GM23338 (cell line): ENCODE data around the gene GLI3.

Experiments used
- CREB1 ChIP-seq: fragments of 250-450 bp; sonication (Bioruptor Pico); IDR thresholded peaks from 2 replicates; pipeline ENCODE4 v1.5.0; 2020; ENCODE audit warnings: low read depth, mild to moderate bottlenecking, moderate library complexity
- CTCF ChIP-seq, 2 experiments: fragments of 200-600 bp in 1 of 2; sonication (generic) in 1 of 2; conservative IDR thresholded peaks; 2 replicates each; pipeline versions ENCODE4 v1.5.1 to v1.6.1; 2016 to 2017; ENCODE audit warnings: antibody characterized with exemption in 2 of 2, low read depth in 2 of 2, mild to moderate bottlenecking in 2 of 2, moderate library complexity in 1 of 2
- EZH2 ChIP-seq: fragments of 200-600 bp; sonication (generic); IDR thresholded peaks from one replicate; pipeline ENCODE4 v1.8.0; 2017; ENCODE audit warnings: antibody characterized with exemption, mild to moderate bottlenecking, low read depth; ENCODE audit not compliant: unreplicated experiment
- EZH2phosphoT487 ChIP-seq: fragments of 200-600 bp; sonication (generic); IDR thresholded peaks from one replicate; pipeline ENCODE4 v1.8.1; 2018; ENCODE audit warnings: antibody characterized with exemption; ENCODE audit not compliant: unreplicated experiment
- JUNB ChIP-seq: IDR thresholded peaks from one replicate; pipeline ENCODE4 v1.6.1; 2016; ENCODE audit warnings: antibody characterized with exemption; ENCODE audit not compliant: unreplicated experiment
- NANOG ChIP-seq: IDR thresholded peaks from 2 replicates; pipeline ENCODE4 v1.6.1; 2016; ENCODE audit warnings: antibody characterized with exemption, borderline replicate concordance
- POLR2AphosphoS5 ChIP-seq: IDR thresholded peaks from 2 replicates; pipeline ENCODE4 v1.6.1; 2016; ENCODE audit warnings: antibody characterized with exemption, low read depth
- ZNF114 ChIP-seq: fragments of 250-450 bp; sonication (Bioruptor Pico); IDR thresholded peaks from 2 replicates; pipeline ENCODE4 v1.5.0; 2020; ENCODE audit warnings: mild to moderate bottlenecking, moderate library complexity
- TF ChIP-seq, protein P1 (sequence below): IDR thresholded peaks from one replicate; pipeline ENCODE4 v1.6.1; 2018; ENCODE audit warnings: antibody characterized with exemption; ENCODE audit not compliant: unreplicated experiment

GRCh38 chr7:42207420-42207819 is 29.6 kb downstream of the GLI3 start:
- TF ChIP-seq CTCF (conservative IDR thresholded peaks at IDR 0.05; ENCODE audit: low read depth in 2 of 2): no peak
- no peak for TF ChIP-seq NANOG
- no peak for TF ChIP-seq POLR2AphosphoS5
- TF ChIP-seq JUNB: no peak
- no peak for TF ChIP-seq EZH2
- no peak for TF ChIP-seq ZNF114
- TF ChIP-seq, protein P1, sequence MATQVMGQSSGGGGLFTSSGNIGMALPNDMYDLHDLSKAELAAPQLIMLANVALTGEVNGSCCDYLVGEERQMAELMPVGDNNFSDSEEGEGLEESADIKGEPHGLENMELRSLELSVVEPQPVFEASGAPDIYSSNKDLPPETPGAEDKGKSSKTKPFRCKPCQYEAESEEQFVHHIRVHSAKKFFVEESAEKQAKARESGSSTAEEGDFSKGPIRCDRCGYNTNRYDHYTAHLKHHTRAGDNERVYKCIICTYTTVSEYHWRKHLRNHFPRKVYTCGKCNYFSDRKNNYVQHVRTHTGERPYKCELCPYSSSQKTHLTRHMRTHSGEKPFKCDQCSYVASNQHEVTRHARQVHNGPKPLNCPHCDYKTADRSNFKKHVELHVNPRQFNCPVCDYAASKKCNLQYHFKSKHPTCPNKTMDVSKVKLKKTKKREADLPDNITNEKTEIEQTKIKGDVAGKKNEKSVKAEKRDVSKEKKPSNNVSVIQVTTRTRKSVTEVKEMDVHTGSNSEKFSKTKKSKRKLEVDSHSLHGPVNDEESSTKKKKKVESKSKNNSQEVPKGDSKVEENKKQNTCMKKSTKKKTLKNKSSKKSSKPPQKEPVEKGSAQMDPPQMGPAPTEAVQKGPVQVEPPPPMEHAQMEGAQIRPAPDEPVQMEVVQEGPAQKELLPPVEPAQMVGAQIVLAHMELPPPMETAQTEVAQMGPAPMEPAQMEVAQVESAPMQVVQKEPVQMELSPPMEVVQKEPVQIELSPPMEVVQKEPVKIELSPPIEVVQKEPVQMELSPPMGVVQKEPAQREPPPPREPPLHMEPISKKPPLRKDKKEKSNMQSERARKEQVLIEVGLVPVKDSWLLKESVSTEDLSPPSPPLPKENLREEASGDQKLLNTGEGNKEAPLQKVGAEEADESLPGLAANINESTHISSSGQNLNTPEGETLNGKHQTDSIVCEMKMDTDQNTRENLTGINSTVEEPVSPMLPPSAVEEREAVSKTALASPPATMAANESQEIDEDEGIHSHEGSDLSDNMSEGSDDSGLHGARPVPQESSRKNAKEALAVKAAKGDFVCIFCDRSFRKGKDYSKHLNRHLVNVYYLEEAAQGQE: no peak
- TF ChIP-seq CREB1 (CRISPR knock-in tag): no peak
- TF ChIP-seq EZH2phosphoT487: no peak
